Activated T-cell treated with anti-CD3 and anti-CD28 coated beads, Interleukin-2, amount 50 U/mL, for 24 hours (primary cell): ENCODE results near the gene RPP25L.

ENCODE experiments used
- DNase-seq: peaks from one replicate; pipeline ENCODE4 v3.0.0-alpha.2; 2020
- H3K27ac Mint-ChIP-seq: 2 replicates; pipeline ENCODE4 v1.8.0; 2020; ENCODE audit warnings: mild to moderate bottlenecking, mixed read lengths
- H3K27me3 Mint-ChIP-seq: 2 replicates; pipeline ENCODE4 v1.8.0; 2020; ENCODE audit warnings: mixed read lengths
- H3K36me3 Mint-ChIP-seq: 2 replicates; pipeline ENCODE4 v1.8.0; 2020; ENCODE audit warnings: low read depth, mixed read lengths
- H3K4me1 Mint-ChIP-seq: 2 replicates; pipeline ENCODE4 v1.8.0; 2020; ENCODE audit warnings: low read depth, mixed read lengths
- H3K4me3 Mint-ChIP-seq: 2 replicates; pipeline ENCODE4 v1.8.0; 2020; ENCODE audit warnings: mild to moderate bottlenecking, moderate library complexity, mixed read lengths
- H3K9me3 Mint-ChIP-seq: 2 replicates; pipeline ENCODE4 v1.8.0; 2020; ENCODE audit warnings: mixed read lengths

Gene RPP25L

DNA sequence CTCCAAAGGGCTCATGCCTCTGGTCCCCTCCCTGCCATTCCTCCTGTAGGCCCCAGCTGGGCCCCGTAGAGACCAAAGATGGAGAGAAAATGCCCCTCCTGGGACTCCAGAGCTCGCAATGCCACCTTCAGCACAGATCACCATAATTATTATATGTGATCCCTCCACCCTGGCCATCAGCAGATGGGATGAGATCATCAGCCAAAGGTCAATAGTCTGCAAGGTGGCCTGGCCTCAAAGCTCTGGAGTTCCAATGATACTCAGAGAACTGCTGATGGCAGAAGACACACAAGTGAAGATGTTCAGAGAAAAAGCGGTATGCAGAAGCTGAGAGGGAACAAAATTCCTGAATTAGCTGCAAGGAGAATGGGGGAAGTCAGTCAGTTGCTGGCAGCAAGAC is 5.0 kb downstream of the RPP25L start:
- H3K27ac Mint-ChIP-seq: no peak overlapping the region
- DNase-seq: no peak
- H3K4me3 Mint-ChIP-seq: no peak overlapping the region
- peaks cover 19% of the 10 kb centered on the region for H3K36me3 Mint-ChIP-seq
- peaks cover 11% of the 10 kb centered on the region for H3K4me1 Mint-ChIP-seq
- H3K27me3 Mint-ChIP-seq: peaks cover 3% of the 10 kb centered on the region
- no peaks in the 10 kb centered on the region for H3K9me3 Mint-ChIP-seq

- H3K4me3 Mint-ChIP-seq: no peak overlapping the region
These were observed 5.7 kb downstream of the RPP25L start for GRCh38 chr9:34606190-34606589.

GRCh38 chr9:34603610-34604231 is 8.2 kb downstream of the RPP25L start:
- no peaks in the 10 kb centered on the region for H3K36me3 Mint-ChIP-seq
- H3K9me3 Mint-ChIP-seq: no peaks in the 10 kb centered on the region
- H3K4me1 Mint-ChIP-seq: no peaks in the 10 kb centered on the region
- H3K27ac Mint-ChIP-seq: no peak overlapping the region
- peak; percentile 87 for DNase-seq
- H3K4me3 Mint-ChIP-seq: no peak overlapping the region
- H3K27me3 Mint-ChIP-seq: peaks cover 3% of the 10 kb centered on the region

More at GRCh38 chr9:34606190-34606589, 5.7 kb downstream of the RPP25L start:
- H3K27me3 Mint-ChIP-seq: peaks cover 3% of the 10 kb centered on the region
- peaks cover 10% of the 10 kb centered on the region for H3K4me1 Mint-ChIP-seq
- no peak for DNase-seq
- H3K36me3 Mint-ChIP-seq: peaks cover 12% of the 10 kb centered on the region
- H3K9me3 Mint-ChIP-seq: no peaks in the 10 kb centered on the region
- no peak overlapping the region for H3K27ac Mint-ChIP-seq

- no peaks in the 10 kb centered on the region for H3K4me1 Mint-ChIP-seq
- H3K9me3 Mint-ChIP-seq: no peaks in the 10 kb centered on the region
- no peak overlapping the region for H3K27ac Mint-ChIP-seq
- H3K27me3 Mint-ChIP-seq: peaks cover 3% of the 10 kb centered on the region
- no peaks in the 10 kb centered on the region for H3K36me3 Mint-ChIP-seq
- no peak overlapping the region for H3K4me3 Mint-ChIP-seq
- no peak for DNase-seq
These were observed 9.8 kb downstream of the RPP25L start for GRCh38 chr9:34601937-34602573.

- Mint-ChIP-seq H3K27me3 (peaks cover 10% of the 10 kb centered on the region), H3K36me3 (no peaks in the 10 kb centered on the region), H3K4me3 (no peak overlapping the region), H3K27ac (no peak overlapping the region), H3K9me3 (no peaks in the 10 kb centered on the region), H3K4me1 (no peaks in the 10 kb centered on the region)
- no peak for DNase-seq
These were observed 11.0 kb downstream of the RPP25L start for GRCh38 chr9:34600908-34601307.

DNA sequence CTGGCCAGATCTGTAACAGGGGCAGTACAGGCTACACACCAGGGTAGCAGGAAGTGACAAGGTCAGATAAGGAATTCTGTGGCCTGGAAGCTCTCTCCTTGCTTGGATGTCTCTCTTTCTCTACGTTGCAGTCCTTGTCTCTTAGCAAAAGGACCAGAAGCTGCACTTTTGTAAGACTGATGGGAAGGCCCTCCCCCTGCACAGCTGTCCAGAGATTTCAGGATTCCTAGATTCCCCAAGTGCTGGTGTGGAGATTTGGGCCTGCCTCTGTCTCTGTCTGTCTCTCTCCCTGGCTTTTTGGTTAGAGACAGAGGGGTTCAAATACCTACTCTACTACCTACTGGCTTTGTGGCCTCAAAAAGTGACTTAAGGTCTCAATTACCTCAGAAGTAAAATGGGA is 12.4 kb downstream of the RPP25L start:
- H3K36me3 Mint-ChIP-seq: no peaks in the 10 kb centered on the region
- H3K4me1 Mint-ChIP-seq: no peaks in the 10 kb centered on the region
- no peak overlapping the region for H3K4me3 Mint-ChIP-seq
- peaks cover 14% of the 10 kb centered on the region for H3K27me3 Mint-ChIP-seq
- DNase-seq: no peak
- no peaks in the 10 kb centered on the region for H3K9me3 Mint-ChIP-seq
- H3K27ac Mint-ChIP-seq: no peak overlapping the region

GRCh38 chr9:34594177-34594576 is 17.7 kb downstream of the RPP25L start:
- H3K36me3 Mint-ChIP-seq: no peaks in the 10 kb centered on the region
- peaks cover 22% of the 10 kb centered on the region for H3K4me1 Mint-ChIP-seq
- no peaks in the 10 kb centered on the region for H3K9me3 Mint-ChIP-seq
- no peak overlapping the region for H3K4me3 Mint-ChIP-seq
- H3K27ac Mint-ChIP-seq: no peak overlapping the region
- peaks cover 58% of the 10 kb centered on the region for H3K27me3 Mint-ChIP-seq
- no peak for DNase-seq

DNA sequence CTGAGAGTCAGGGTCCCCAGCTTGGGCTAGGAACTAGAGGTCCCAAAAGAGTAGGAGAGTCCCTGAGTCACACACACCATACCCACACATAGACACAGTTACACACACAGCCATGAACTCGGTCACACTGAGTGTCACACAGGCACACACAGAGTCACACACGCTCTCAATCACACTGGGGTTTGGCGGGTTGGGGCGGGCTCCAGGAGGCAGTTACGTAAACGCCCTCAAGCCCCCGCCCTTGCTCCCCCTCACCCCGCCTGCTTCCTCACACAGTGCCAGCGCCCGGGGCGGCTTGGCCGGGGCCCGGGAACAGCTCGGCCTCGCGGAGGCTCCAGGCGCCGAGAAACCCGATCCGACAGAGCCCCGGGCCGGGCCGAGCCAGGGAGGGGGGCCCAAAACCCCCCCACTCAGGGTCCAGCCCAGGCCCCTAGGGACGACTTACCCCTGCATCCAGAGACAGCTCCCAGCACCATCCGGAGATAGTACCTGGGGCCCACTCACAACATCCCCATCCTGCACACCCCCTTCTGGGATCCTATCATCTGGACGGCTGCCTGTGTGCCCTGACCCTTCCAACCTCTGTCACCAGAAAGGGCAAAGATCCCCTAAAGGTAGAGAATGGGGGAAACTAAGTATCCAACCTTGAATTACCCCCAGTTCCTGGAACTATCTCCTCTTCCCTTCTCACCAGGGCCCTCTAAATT is 18.8 kb downstream of the RPP25L start:
- H3K9me3 Mint-ChIP-seq: no peaks in the 10 kb centered on the region
- H3K36me3 Mint-ChIP-seq: no peaks in the 10 kb centered on the region
- H3K27me3 Mint-ChIP-seq: peaks cover 68% of the 10 kb centered on the region
- H3K27ac Mint-ChIP-seq: no peak overlapping the region
- peaks cover 26% of the 10 kb centered on the region for H3K4me1 Mint-ChIP-seq
- no peak for DNase-seq
- no peak overlapping the region for H3K4me3 Mint-ChIP-seq

DNA sequence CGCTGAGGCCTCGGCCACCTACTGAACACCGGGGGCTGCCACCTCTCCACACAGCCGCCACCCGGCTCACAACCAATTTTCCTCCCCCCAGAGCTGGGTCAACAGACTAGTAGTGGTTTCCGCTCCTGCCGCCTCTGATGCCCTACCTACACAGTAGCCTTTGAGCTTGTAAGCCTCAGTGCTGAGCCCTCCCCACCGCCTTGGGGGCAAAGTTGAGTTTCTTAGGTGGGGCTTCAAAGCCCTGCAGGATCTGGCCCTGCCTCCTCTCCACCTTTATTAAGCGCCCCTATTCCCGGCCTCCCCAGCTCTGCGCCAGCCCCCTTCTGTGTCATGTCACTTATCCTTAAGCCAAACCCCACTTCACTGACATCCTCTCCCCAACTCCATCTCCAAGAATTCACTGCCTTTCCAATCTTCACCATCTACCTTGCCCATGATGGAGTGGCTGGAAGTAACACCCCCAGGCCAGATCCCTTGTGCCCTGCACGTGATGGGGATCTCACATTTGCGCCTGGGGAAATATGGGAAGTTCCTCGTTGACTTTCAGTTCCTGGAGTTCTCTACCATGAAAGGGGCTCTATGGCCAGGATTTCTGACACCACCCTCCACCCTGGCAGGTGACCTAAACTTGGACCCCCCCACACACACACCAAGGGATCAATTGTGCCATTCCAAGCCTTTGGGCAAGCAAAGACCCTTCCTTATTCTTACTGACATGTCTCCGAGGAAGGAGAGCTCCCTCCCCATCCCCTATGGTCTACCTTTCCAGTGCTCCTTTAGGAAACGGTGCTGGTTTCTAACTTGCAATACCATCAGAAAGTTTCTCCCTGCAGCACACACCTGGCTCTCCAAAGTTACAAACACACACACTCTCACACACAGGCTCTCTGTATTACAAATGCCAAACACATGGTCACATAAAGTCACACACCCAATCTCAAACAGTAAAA is 19.7 kb downstream of the RPP25L start:
- no peak for DNase-seq
- peak overlapping the region; percentile 69 for H3K4me3 Mint-ChIP-seq
- H3K9me3 Mint-ChIP-seq: no peaks in the 10 kb centered on the region
- peaks cover 77% of the 10 kb centered on the region for H3K27me3 Mint-ChIP-seq
- no peaks in the 10 kb centered on the region for H3K36me3 Mint-ChIP-seq
- H3K27ac Mint-ChIP-seq: no peak overlapping the region
- H3K4me1 Mint-ChIP-seq: peaks cover 26% of the 10 kb centered on the region

DNA sequence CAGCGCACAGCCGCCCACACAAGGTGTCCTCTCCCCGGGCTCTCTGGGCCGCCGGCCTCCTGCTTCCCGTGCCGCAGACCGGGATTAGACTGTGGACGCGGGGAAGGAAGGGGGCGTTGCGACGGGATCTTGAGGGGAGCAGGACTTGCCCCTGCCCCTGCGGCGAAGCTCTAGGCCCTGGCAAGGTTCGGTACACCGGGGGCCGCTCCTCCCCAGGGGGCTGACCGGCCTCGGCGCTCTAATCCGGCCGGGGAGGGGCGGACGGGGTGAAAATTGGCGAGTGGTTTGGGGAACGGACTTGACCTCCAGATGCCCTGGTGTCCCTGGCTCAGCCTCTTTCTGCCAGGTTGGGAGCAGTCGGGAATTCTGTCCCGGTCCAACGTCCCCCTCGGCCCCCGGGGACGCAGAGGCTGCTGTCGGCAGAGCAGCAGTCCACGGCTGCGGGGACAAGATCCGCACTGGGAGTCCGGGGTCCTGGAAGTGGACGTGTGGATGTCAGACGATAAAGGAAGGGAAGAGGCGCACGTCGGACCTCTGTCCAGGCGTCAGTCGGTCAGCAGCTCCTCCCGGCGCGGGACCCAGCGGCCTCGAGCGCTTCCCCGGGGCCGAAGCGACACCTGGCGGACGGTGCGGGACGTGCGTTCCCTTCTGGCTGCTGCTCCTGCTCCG is 20.5 kb downstream of the RPP25L start:
- Mint-ChIP-seq H3K4me3 (peak overlapping the region; percentile 69), H3K4me1 (peaks cover 26% of the 10 kb centered on the region), H3K27ac (no peak overlapping the region), H3K27me3 (peaks cover 82% of the 10 kb centered on the region), H3K9me3 (no peaks in the 10 kb centered on the region), H3K36me3 (no peaks in the 10 kb centered on the region)
- peak; percentile 88 for DNase-seq

- Mint-ChIP-seq H3K27me3 (peaks cover 85% of the 10 kb centered on the region), H3K9me3 (no peaks in the 10 kb centered on the region), H3K27ac (no peak overlapping the region), H3K36me3 (no peaks in the 10 kb centered on the region), H3K4me1 (peaks cover 26% of the 10 kb centered on the region), H3K4me3 (peak overlapping the region; percentile 69)
- peak; percentile 58 for DNase-seq
These were observed 21.3 kb downstream of the RPP25L start for GRCh38 chr9:34590381-34591247.

DNA sequence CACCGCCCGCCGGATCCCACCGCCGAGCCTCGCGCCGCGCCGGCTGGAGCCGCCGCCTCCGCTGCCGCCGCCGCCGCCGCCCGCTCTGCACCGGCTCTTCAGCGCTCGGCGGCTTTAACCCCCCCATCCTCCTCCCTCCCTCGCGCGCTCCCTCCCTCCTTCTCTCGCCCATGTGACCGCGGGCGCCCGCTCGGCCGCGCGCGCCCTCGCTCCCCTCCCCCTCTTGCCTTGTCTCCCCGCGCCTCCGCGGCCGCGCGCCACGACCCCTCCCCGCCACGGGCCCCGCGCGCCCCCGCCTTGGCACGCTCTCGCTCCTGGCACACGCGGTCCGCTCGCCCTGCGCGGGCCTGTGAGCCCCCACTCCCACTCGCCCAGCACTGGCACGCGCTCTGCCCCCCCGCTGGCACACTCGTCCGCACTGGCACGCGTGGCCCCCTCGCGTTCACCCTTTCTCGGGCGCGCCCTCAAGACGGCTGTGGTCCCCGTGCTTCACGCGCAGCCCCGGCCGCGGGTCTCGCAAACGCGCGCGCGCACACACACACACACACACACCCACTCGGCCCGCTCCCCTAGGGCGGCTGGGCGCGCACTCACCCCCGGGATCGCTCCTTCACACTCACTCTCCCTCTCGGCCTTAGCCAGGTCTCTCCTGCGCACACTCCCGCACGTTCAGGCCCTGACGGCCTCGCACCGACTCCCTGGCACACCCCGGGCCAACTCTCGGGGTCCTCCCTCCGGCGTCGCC is 22.1 kb downstream of the RPP25L start, which contains the start of gene CNTFR:
Gene CNTFR, minus strand, starts transcription at position 89 of the 745 bp plus-strand sequence. CDS start 20,743 bp downstream, outside the sequence.
- Mint-ChIP-seq H3K36me3 (no peaks in the 10 kb centered on the region), H3K27me3 (peaks cover 90% of the 10 kb centered on the region), H3K27ac (no peak within 1 kb of the TSS), H3K4me3 (peak within 1 kb of the TSS; percentile 69), H3K9me3 (no peaks in the 10 kb centered on the region), H3K4me1 (peaks cover 26% of the 10 kb centered on the region)
- no peak for DNase-seq
